SK-N-SH (cell line): ENCODE measurements around the gene LPCAT2. TPM values are rescaled to one million over a fixed set of nuclear protein-coding genes. Genes with fewer than 3 reads are reported as not detected.

ENCODE experiments used
- CTCF ChIA-PET: fragments of 300-600, 350-600 bp; formaldehyde crosslinking; extraction: SDS; loops from one replicate; lab custom pipeline; 2021; lab: Yijun Ruan, JAX
- POLR2A ChIA-PET: fragments of 350-600 bp; sonication (Branson Sonifier 250); formaldehyde crosslinking; extraction: SDS; loops from one replicate; lab custom pipeline; 2020; ENCODE audit warnings: antibody characterized with exemption, inconsistent platforms; lab: Yijun Ruan, JAX
- DNase-seq: peaks from one replicate; pipeline ENCODE4 v3.0.0; 2012
- H2AFZ ChIP-seq: fragments of 200-600 bp; sonication (generic); 2 replicates; pipeline ENCODE4 v1.8.1; 2016; ENCODE audit warnings: antibody characterized with exemption, mild to moderate bottlenecking, low read depth
- H3F3A ChIP-seq: fragments of 200-600 bp; sonication (generic); replicated peaks from 2 replicates; pipeline ENCODE3; 2016; ENCODE audit warnings: antibody characterized with exemption, mild to moderate bottlenecking; ENCODE audit not compliant: insufficient read depth
- H3K27ac ChIP-seq, 2 experiments: fragments of 200-500 bp in 1 of 2; fragments of 200-600 bp in 1 of 2; sonication (Bioruptor generic) in 1 of 2; sonication (generic), shearing (Covaris generic) in 1 of 2; 2 replicates each; pipeline versions ENCODE4 v1.5.1 to v1.6.1; 2014 to 2016; ENCODE audit warnings: low read depth in 2 of 2, inconsistent platforms in 1 of 2, low read length in 1 of 2, mild to moderate bottlenecking in 1 of 2, mixed read lengths in 1 of 2
- H3K27me3 ChIP-seq: fragments of 200-600 bp; sonication (generic), shearing (Covaris generic); 2 replicates; pipeline ENCODE4 v1.6.1; 2016; ENCODE audit warnings: mixed run types; ENCODE audit not compliant: insufficient read depth
- H3K36me3 ChIP-seq, 2 experiments: fragments of 200-500 bp in 1 of 2; fragments of 200-600 bp in 1 of 2; sonication (Bioruptor generic) in 1 of 2; sonication (generic) in 1 of 2; replicated peaks in 1 of 2; 2 replicates each; pipeline versions ENCODE3 to v1.5.1; 2014 to 2016; ENCODE audit warnings: low read length in 1 of 2, mild to moderate bottlenecking in 1 of 2; ENCODE audit not compliant: insufficient read depth in 2 of 2, control insufficient read depth in 1 of 2
- H3K4me1 ChIP-seq, 2 experiments: fragments of 200-500 bp in 1 of 2; fragments of 200-600 bp in 1 of 2; sonication (Bioruptor generic) in 1 of 2; sonication (generic), shearing (Covaris generic) in 1 of 2; 2 replicates each; pipeline versions ENCODE4 v1.5.1 to v1.6.1; 2014 to 2016; ENCODE audit warnings: low read depth in 1 of 2, low read length in 1 of 2, mixed run types in 1 of 2; ENCODE audit not compliant: insufficient read depth in 2 of 2, control insufficient read depth in 1 of 2
- H3K4me2 ChIP-seq: fragments of 200-600 bp; sonication (generic), shearing (Covaris generic); 2 replicates; pipeline ENCODE4 v1.6.1; 2017; ENCODE audit warnings: mixed run types
- H3K4me3 ChIP-seq, 2 experiments: fragments of 200-500 bp in 1 of 2; fragments of 200-600 bp in 1 of 2; sonication (Bioruptor generic) in 1 of 2; sonication (generic), shearing (Covaris generic) in 1 of 2; 2 replicates each; pipeline versions ENCODE4 v1.5.1 to v1.8.1; 2014 to 2016; ENCODE audit warnings: low read depth in 2 of 2, inconsistent platforms in 1 of 2, low read length in 1 of 2, mild to moderate bottlenecking in 1 of 2, mixed read lengths in 1 of 2, moderate library complexity in 1 of 2
- H3K79me2 ChIP-seq: fragments of 200-600 bp; sonication (generic); 2 replicates; pipeline ENCODE4 v1.8.1; 2017; ENCODE audit warnings: mild to moderate bottlenecking; ENCODE audit not compliant: insufficient read depth
- H3K9ac ChIP-seq: fragments of 200-600 bp; sonication (generic); 2 replicates; pipeline ENCODE4 v1.6.1; 2017; ENCODE audit warnings: mixed run types
- H3K9me2 ChIP-seq: fragments of 200-600 bp; sonication (generic); 2 replicates; pipeline ENCODE4 v1.6.1; 2017; ENCODE audit warnings: mixed run types
- H3K9me3 ChIP-seq: fragments of 200-600 bp; sonication (generic); 2 replicates; pipeline ENCODE4 v1.6.1; 2017; ENCODE audit warnings: mixed run types, mild to moderate bottlenecking, moderate library complexity
- H4K20me1 ChIP-seq: fragments of 200-600 bp; sonication (generic); 2 replicates; pipeline ENCODE4 v1.6.1; 2017; ENCODE audit warnings: mild to moderate bottlenecking, mixed run types; ENCODE audit not compliant: insufficient read depth
- CHD2 ChIP-seq: fragments of 150-350 bp; IDR thresholded peaks from 2 replicates; pipeline ENCODE4 v1.6.1; 2018; ENCODE audit warnings: low read length; ENCODE audit not compliant: partially characterized antibody
- CTCF ChIP-seq: fragments of 200-600 bp; sonication (generic); IDR thresholded peaks from 2 replicates; pipeline ENCODE4 v1.6.1; 2017; ENCODE audit warnings: antibody characterized with exemption, mild to moderate bottlenecking, moderate library complexity
- ELF1 ChIP-seq: IDR thresholded peaks from 2 replicates; pipeline ENCODE4 v1.4.0; 2012
- EP300 ChIP-seq, 2 experiments: IDR thresholded peaks; 2 replicates each; pipeline versions ENCODE4 v1.4.0 to v1.6.1; 2012; ENCODE audit warnings: borderline replicate concordance in 1 of 2, low read depth in 1 of 2, low read length in 1 of 2
- FOSL2 ChIP-seq: IDR thresholded peaks from 2 replicates; pipeline ENCODE4 v1.4.0; 2012; ENCODE audit warnings: low read depth, mild to moderate bottlenecking, moderate library complexity, borderline replicate concordance
- FOXM1 ChIP-seq: IDR thresholded peaks from 2 replicates; pipeline ENCODE4 v1.4.0; 2012; ENCODE audit warnings: low read depth, mild to moderate bottlenecking
- GABPA ChIP-seq: IDR thresholded peaks from 2 replicates; pipeline ENCODE4 v1.4.0; 2012; ENCODE audit warnings: low read depth, mild to moderate bottlenecking
- GATA2 ChIP-seq: sonication (generic); formaldehyde crosslinking; IDR thresholded peaks from 2 replicates; pipeline ENCODE4 v1.5.0; 2020; ENCODE audit warnings: mild to moderate bottlenecking, missing genetic modification reagents
- IRF3 ChIP-seq: fragments of 150-350 bp; IDR thresholded peaks from 2 replicates; pipeline ENCODE4 v1.6.1; 2016; ENCODE audit warnings: mild to moderate bottlenecking, low read depth, low read length
- JUND ChIP-seq: IDR thresholded peaks from 2 replicates; pipeline ENCODE4 v1.4.0; 2012
- MEF2A ChIP-seq: IDR thresholded peaks from 2 replicates; pipeline ENCODE4 v1.4.0; 2012; ENCODE audit warnings: low read depth, borderline replicate concordance
- MXI1 ChIP-seq: IDR thresholded peaks from 2 replicates; pipeline ENCODE4 v1.6.1; 2012; ENCODE audit warnings: mild to moderate bottlenecking, low read depth, low read length, improper control_type of control experiment
- NFIC ChIP-seq: IDR thresholded peaks from 2 replicates; pipeline ENCODE4 v1.4.0; 2012; ENCODE audit warnings: borderline replicate concordance
- POLR2AphosphoS5 ChIP-seq: IDR thresholded peaks from 2 replicates; pipeline ENCODE4 v1.6.1; 2012; ENCODE audit warnings: low read depth, low read length
- RAD21 ChIP-seq: IDR thresholded peaks from 2 replicates; pipeline ENCODE4 v1.6.1; 2012; ENCODE audit warnings: mild to moderate bottlenecking, low read length
- RFX5 ChIP-seq: IDR thresholded peaks from 2 replicates; pipeline ENCODE4 v1.6.1; 2012; ENCODE audit warnings: mild to moderate bottlenecking, improper control_type of control experiment, low read length
- SMC3 ChIP-seq: IDR thresholded peaks from 2 replicates; pipeline ENCODE4 v1.6.1; 2012; ENCODE audit warnings: low read depth, low read length, improper control_type of control experiment
- USF2 ChIP-seq: fragments of 150-350 bp; IDR thresholded peaks from 2 replicates; pipeline ENCODE4 v1.6.1; 2017; ENCODE audit warnings: antibody characterized with exemption, low read length, low read depth, borderline replicate concordance
- YY1 ChIP-seq: IDR thresholded peaks from 2 replicates; pipeline ENCODE4 v1.4.0; 2012; ENCODE audit warnings: low read depth, mild to moderate bottlenecking
- ZBTB33 ChIP-seq: IDR thresholded peaks from 2 replicates; pipeline ENCODE4 v1.4.0; 2012; ENCODE audit warnings: low read depth, borderline replicate concordance
- polyA plus RNA-seq, 3 experiments: library from polyadenylated mRNA; depleted of rRNA; stranded (reverse); fragments of >200 nt; gene quantifications; 2 replicates each; pipeline ENCODE4 v1.2.3, GENCODE V29; 2012

Gene LPCAT2
- polyA plus RNA-seq, 1 of the 3 experiments (the other 2 are of a cell fraction) = 9.1 TPM

- H3K27ac ChIP-seq = peak overlapping the region; percentile 36 to 100; a peak in 3 of 4 replicates
- H3K79me2 ChIP-seq = no peaks in the 10 kb centered on the region; the same call in 1 of the 2 replicates
- H4K20me1 ChIP-seq = no peaks in the 10 kb centered on the region
- peaks cover 6% of the 10 kb centered on the region for H3F3A ChIP-seq
- no peaks in the 10 kb centered on the region for H3K9me3 ChIP-seq
- H3K36me3 ChIP-seq = peaks cover 43 to 73% of the 10 kb centered on the region in 2 experiments
- no peak overlapping the region for H3K4me3 ChIP-seq
- CTCF ChIA-PET = interaction anchor here (0.9 to 1.8 kb wide), 5 partner anchors 15 to 98 kb away, joined by 3 to 6 read pairs (median 3); no protein-coding TSS in a partner anchor
- TF ChIP-seq GATA2 (CRISPR knock-in tag) = no peak
- TF ChIP-seq CHD2 = no peak
- no peak for TF ChIP-seq ELF1
- TF ChIP-seq POLR2AphosphoS5 = no peak
- no peak for TF ChIP-seq USF2
- no peak for TF ChIP-seq FOSL2
- TF ChIP-seq YY1 = no peak
- TF ChIP-seq MXI1 = no peak
- TF ChIP-seq FOXM1 = no peak
- no peak for TF ChIP-seq CTCF
- no peak for TF ChIP-seq EP300 (IDR thresholded peaks at IDR 0.05; ENCODE audit: borderline replicate concordance in 1 of 2, low read depth in 1 of 2, low read length in 1 of 2)
- TF ChIP-seq SMC3 = no peak
- no peak for TF ChIP-seq RAD21
- TF ChIP-seq MEF2A = no peak
- TF ChIP-seq RFX5 = no peak
- TF ChIP-seq NFIC = no peak
- TF ChIP-seq GABPA = no peak
- no peak for TF ChIP-seq ZBTB33
- TF ChIP-seq IRF3 = no peak
- TF ChIP-seq JUND = no peak
- no peaks in the 10 kb centered on the region for H3K27me3 ChIP-seq
- POLR2A ChIA-PET = interaction anchor here (1.1 kb wide), 1 partner anchor 97 kb away, joined by 3 read pairs; no protein-coding TSS in a partner anchor
- peaks cover 14 to 24% of the 10 kb centered on the region in 2 experiments; a peak in 3 of 4 replicates for H3K4me1 ChIP-seq
- no peak overlapping the region for H3K4me2 ChIP-seq
- H3K9ac ChIP-seq = no peak overlapping the region
- no peaks in the 10 kb centered on the region; the same call in 1 of the 2 replicates for H3K9me2 ChIP-seq
- no peak overlapping the region for H2AFZ ChIP-seq
- DNase-seq = no peak
These were observed 50.4 kb downstream of the LPCAT2 start for GRCh38 chr16:55559233-55559632.
